Left lung (tissue), 10 donors: ENCODE results near the gene TRRAP. TPM values are rescaled to one million over a fixed set of nuclear protein-coding genes. Genes with fewer than 3 reads are reported as not detected.

Source experiments
- ATAC-seq: fragments of 200-7000 bp; cut with Tn5 transposase; one replicate; pipeline ENCODE4 v1.9.1; 2020; ENCODE audit warnings: moderate library complexity
- DNase-seq, 4 donors: peaks; one replicate each; pipeline ENCODE4 v3.0.0-alpha.2; 2013 to 2020
- H3K27ac ChIP-seq, 2 donors: fragments of 200-600 bp; sonication (generic) in 1 of 2; one replicate each; pipeline versions ENCODE4 v1.5.0 to v1.8.0; 2020 to 2021
- H3K27me3 ChIP-seq, 2 donors: fragments of 200-600 bp; sonication (generic) in 1 of 2; one replicate each; pipeline versions ENCODE4 v1.5.0 to v1.8.0; 2020 to 2021
- H3K36me3 ChIP-seq, 2 donors: fragments of 200-600 bp; sonication (generic) in 1 of 2; one replicate each; pipeline versions ENCODE4 v1.5.0 to v1.8.0; 2020 to 2021
- H3K4me1 ChIP-seq, 2 donors: fragments of 200-600 bp; one replicate each; pipeline ENCODE4 v1.8.0; 2021
- H3K4me3 ChIP-seq, 2 donors: fragments of 200-600 bp; sonication (generic) in 1 of 2; one replicate each; pipeline versions ENCODE4 v1.5.0 to v1.8.0; 2020 to 2021; ENCODE audit warnings: mild to moderate bottlenecking in 1 of 2
- H3K9me3 ChIP-seq, 2 donors: fragments of 200-600 bp; sonication (generic) in 1 of 2; one replicate each; pipeline versions ENCODE4 v1.5.0 to v1.8.0; 2020 to 2021
- CTCF ChIP-seq, 2 donors: fragments of 200-600 bp; sonication (generic) in 1 of 2; IDR thresholded peaks; one replicate each; pipeline versions ENCODE4 v1.5.0 to v1.8.0; 2021; ENCODE audit warnings: antibody characterized with exemption in 2 of 2
- intact Hi-C, 2 donors: fragments of 100-400 bp; cut with DNase I; formaldehyde crosslinking; loops; one replicate each; pipeline versions ENCODE4 v1.11.2 to v1.14.2; 2022
- polyA plus RNA-seq, 6 donors: library from polyadenylated mRNA; unstranded; fragments of 120-200 nt; gene quantifications; one replicate each; pipeline ENCODE4 v1.2.1, GENCODE V29; 2013; ENCODE audit not compliant: insufficient read length in 6 of 6
- total RNA-seq, 2 donors: library from RNA; stranded (reverse); fragmentation: NEBNext Ultra II Directional; extraction: Animal tissue kit (Norgen Biotek cat#: 25700); gene quantifications; one replicate each; pipeline ENCODE4 v1.2.1, GENCODE V29; 2021
- donor health status: DM: no; HTN: yes; CAD: no.
- donor health status: DM: no; HTN: no; CAD: no.

The TRRAP gene
- total and polyA plus RNA-seq, 8 donors = 32.5 to 40.5 (median 38.2) TPM

- Histone ChIP-seq H3K4me1 (no peaks in the 10 kb centered on the region), H3K27ac (no peak overlapping the region), H3K4me3 (no peak overlapping the region), H3K36me3 (peaks cover 0 to 100% of the 10 kb centered on the region in 2 donors), H3K9me3 (no peaks in the 10 kb centered on the region), H3K27me3 (no peaks in the 10 kb centered on the region)
- intact Hi-C loops = no loop called here
- TF ChIP-seq CTCF (IDR thresholded peaks at IDR 0.05) = no peak
- no peak for ATAC-seq
- no peak for DNase-seq
These were observed 107.1 kb downstream of the TRRAP start for GRCh38 chr7:98985406-98985805.

- intact Hi-C loops = no loop called here
- Histone ChIP-seq H3K27me3 (no peaks in the 10 kb centered on the region), H3K9me3 (no peaks in the 10 kb centered on the region), H3K4me3 (no peak overlapping the region), H3K36me3 (peaks cover 0 to 100% of the 10 kb centered on the region in 2 donors), H3K4me1 (no peaks in the 10 kb centered on the region), H3K27ac (no peak overlapping the region)
- ATAC-seq (no peak), DNase-seq (no peak)
- TF ChIP-seq CTCF (IDR thresholded peaks at IDR 0.05) = no peak
These were observed 107.6 kb downstream of the TRRAP start for GRCh38 chr7:98985945-98986344.

GRCh38 chr7:98988641-98989040 is 110.3 kb downstream of the TRRAP start:
- H3K4me1 ChIP-seq = no peaks in the 10 kb centered on the region
- DNase-seq = peak in 1 of 4 donors; percentile 18
- TF ChIP-seq CTCF (IDR thresholded peaks at IDR 0.05) = no peak
- H3K9me3 ChIP-seq = no peaks in the 10 kb centered on the region
- no peak overlapping the region for H3K27ac ChIP-seq
- H3K36me3 ChIP-seq = peaks cover 0 to 100% of the 10 kb centered on the region in 2 donors
- intact Hi-C loops = no loop called here
- H3K27me3 ChIP-seq = no peaks in the 10 kb centered on the region
- no peak overlapping the region for H3K4me3 ChIP-seq
- no peak for ATAC-seq

- no peak for TF ChIP-seq CTCF (IDR thresholded peaks at IDR 0.05)
- DNase-seq (peak in 1 of 4 donors; percentile 20), ATAC-seq (no peak)
- no peak overlapping the region for H3K27ac ChIP-seq
- no peaks in the 10 kb centered on the region for H3K9me3 ChIP-seq
- H3K4me1 ChIP-seq = no peaks in the 10 kb centered on the region
- H3K27me3 ChIP-seq = no peaks in the 10 kb centered on the region
- intact Hi-C loops = no loop called here
- no peak overlapping the region for H3K4me3 ChIP-seq
- H3K36me3 ChIP-seq = peaks cover 0 to 100% of the 10 kb centered on the region in 2 donors
These were observed 112.0 kb downstream of the TRRAP start for GRCh38 chr7:98990356-98990755.

GRCh38 chr7:98991141-98991540 is 112.8 kb downstream of the TRRAP start:
- ATAC-seq = no peak
- H3K27me3 ChIP-seq = no peaks in the 10 kb centered on the region
- no peak overlapping the region for H3K27ac ChIP-seq
- peaks cover 0 to 100% of the 10 kb centered on the region in 2 donors for H3K36me3 ChIP-seq
- no peak overlapping the region for H3K4me3 ChIP-seq
- DNase-seq = peak in 1 of 4 donors; percentile 55
- no peak for TF ChIP-seq CTCF (IDR thresholded peaks at IDR 0.05)
- no peaks in the 10 kb centered on the region for H3K9me3 ChIP-seq
- no peaks in the 10 kb centered on the region for H3K4me1 ChIP-seq
- intact Hi-C loops = no loop called here
